Tibial nerve (tissue), 4 donors: ENCODE data around the gene SLPI. TPM values are rescaled to one million over a fixed set of nuclear protein-coding genes. Genes with fewer than 3 reads are reported as not detected.

Experiments
- DNase-seq, 2 donors: peaks; one replicate each; pipeline ENCODE4 v3.0.0-alpha.2; 2019; ENCODE audit warnings: low spot score in 2 of 2
- H3K27ac ChIP-seq, 4 donors: fragments of 200-600 bp; sonication (generic) in 3 of 4; one replicate each; pipeline ENCODE4 v1.5.1; 2017 to 2019; ENCODE audit warnings: mild to moderate bottlenecking in 1 of 4
- H3K27me3 ChIP-seq, 2 donors: fragments of 200-600 bp; sonication (generic) in 1 of 2; one replicate each; pipeline versions ENCODE4 v1.5.1 to v1.6.0; 2017 to 2019
- H3K36me3 ChIP-seq, 3 donors: fragments of 200-600 bp; sonication (generic); one replicate each; pipeline ENCODE4 v1.5.1; 2018 to 2019
- H3K4me1 ChIP-seq, 4 donors: fragments of 200-600 bp; sonication (generic) in 3 of 4; one replicate each; pipeline ENCODE4 v1.5.1; 2017 to 2019
- H3K4me3 ChIP-seq, 4 donors: fragments of 200-600 bp; sonication (generic) in 3 of 4; one replicate each; pipeline ENCODE4 v1.5.1; 2017 to 2019; ENCODE audit warnings: mild to moderate bottlenecking in 1 of 4, moderate library complexity in 1 of 4
- H3K9me3 ChIP-seq, 4 donors: fragments of 200-600 bp; sonication (generic) in 3 of 4; one replicate each; pipeline ENCODE4 v1.5.1; 2017 to 2019
- CTCF ChIP-seq, 5 experiments: fragments of 200-600 bp in 3 of 5; fragments of 450-650 bp in 2 of 5; sonication (generic) in 3 of 5; IDR thresholded peaks; one replicate each; pipeline ENCODE4 v1.5.1; 2016 to 2019; ENCODE audit warnings: antibody characterized with exemption in 5 of 5, mild to moderate bottlenecking in 3 of 5, moderate library complexity in 2 of 5
- EP300 ChIP-seq, 2 donors: sonication (generic); formaldehyde crosslinking; IDR thresholded peaks; one replicate each; pipeline ENCODE4 v1.6.1; 2017; ENCODE audit warnings: antibody characterized with exemption in 2 of 2, mild to moderate bottlenecking in 1 of 2
- POLR2A ChIP-seq, 2 donors: fragments of 450-650 bp; IDR thresholded peaks; one replicate each; pipeline ENCODE4 v1.6.1; 2017; ENCODE audit warnings: antibody characterized with exemption in 2 of 2, mild to moderate bottlenecking in 2 of 2, moderate library complexity in 2 of 2
- WGBS, 2 donors: methylation state at CpG; one replicate each; pipeline ENCODE4 v1.1.5; 2018; 5-methylcytosine and 5-hydroxymethylcytosine counted together
- total RNA-seq, 4 donors: library from RNA; depleted of rRNA; stranded (reverse); fragments of >200 nt; gene quantifications; one replicate each; pipeline ENCODE4 v1.1.0, GENCODE V29; 2016

SLPI gene
- total RNA-seq, 4 donors from 2014 or later, result 103 to 371 (median 129) TPM

GRCh38 chr20:45266977-45267376 lies 12.6 kb upstream of the SLPI start:
- Histone ChIP-seq H3K27ac (no peak overlapping the region), H3K4me3 (no peak overlapping the region), H3K9me3 (no peaks in the 10 kb centered on the region), H3K27me3 (no peaks in the 10 kb centered on the region), H3K36me3 (no peaks in the 10 kb centered on the region), H3K4me1 (no peaks in the 10 kb centered on the region)
- TF ChIP-seq EP300 (IDR thresholded peaks at IDR 0.05) (no peak), CTCF (IDR thresholded peaks at IDR 0.05) (no peak), POLR2A (IDR thresholded peaks at IDR 0.05) (no peak)
- no peak for DNase-seq

- no peaks in the 10 kb centered on the region for H3K4me1 ChIP-seq
- H3K9me3 ChIP-seq, result no peaks in the 10 kb centered on the region
- no peak overlapping the region for H3K27ac ChIP-seq
- no peak overlapping the region for H3K4me3 ChIP-seq
- DNase-seq, result no peak
- TF ChIP-seq CTCF (IDR thresholded peaks at IDR 0.05) (no peak), POLR2A (IDR thresholded peaks at IDR 0.05) (no peak), EP300 (IDR thresholded peaks at IDR 0.05) (no peak)
- H3K27me3 ChIP-seq, result no peaks in the 10 kb centered on the region
- no peaks in the 10 kb centered on the region for H3K36me3 ChIP-seq
- WGBS, 2 donors, result 69 to 77% methylated on average over 3 of the region's 3 CpGs
Observed at GRCh38 chr20:45263556-45264266, 9.3 kb upstream of the SLPI start.

- DNase-seq, result no peak
- Histone ChIP-seq H3K27me3 (no peaks in the 10 kb centered on the region), H3K4me3 (no peak overlapping the region), H3K27ac (no peak overlapping the region), H3K9me3 (no peaks in the 10 kb centered on the region), H3K4me1 (peaks cover 0 to 20% (median 2%) of the 10 kb centered on the region in 4 donors), H3K36me3 (no peaks in the 10 kb centered on the region)
- 27 to 42% methylated on average over 2 of the region's 2 CpGs for WGBS, 2 donors
- TF ChIP-seq POLR2A (IDR thresholded peaks at IDR 0.05) (no peak), CTCF (IDR thresholded peaks at IDR 0.05) (no peak), EP300 (IDR thresholded peaks at IDR 0.05) (no peak)
Observed at GRCh38 chr20:45258664-45259063, 4.3 kb upstream of the SLPI start.

GRCh38 chr20:45258259-45258658 lies 3.9 kb upstream of the SLPI start:
- no peaks in the 10 kb centered on the region for H3K36me3 ChIP-seq
- H3K4me1 ChIP-seq, result peaks cover 0 to 21% (median 2%) of the 10 kb centered on the region in 4 donors
- H3K9me3 ChIP-seq, result no peaks in the 10 kb centered on the region
- no peak for DNase-seq
- no peaks in the 10 kb centered on the region for H3K27me3 ChIP-seq
- H3K27ac ChIP-seq, result no peak overlapping the region
- TF ChIP-seq POLR2A (IDR thresholded peaks at IDR 0.05), result no peak
- TF ChIP-seq EP300 (IDR thresholded peaks at IDR 0.05), result no peak
- TF ChIP-seq CTCF (IDR thresholded peaks at IDR 0.05), result no peak
- 80 to 91% methylated on average over 3 of the region's 3 CpGs for WGBS, 2 donors
- no peak overlapping the region for H3K4me3 ChIP-seq

GRCh38 chr20:45257711-45258110 lies 3.3 kb upstream of the SLPI start:
- no peak for TF ChIP-seq EP300 (IDR thresholded peaks at IDR 0.05)
- no peak for TF ChIP-seq POLR2A (IDR thresholded peaks at IDR 0.05)
- TF ChIP-seq CTCF (IDR thresholded peaks at IDR 0.05), result no peak
- WGBS, 2 donors, result 88% methylated on average over 7 of the region's 7 CpGs
- no peaks in the 10 kb centered on the region for H3K27me3 ChIP-seq
- H3K9me3 ChIP-seq, result no peaks in the 10 kb centered on the region
- no peaks in the 10 kb centered on the region for H3K36me3 ChIP-seq
- peaks cover 0 to 21% (median 2%) of the 10 kb centered on the region in 4 donors for H3K4me1 ChIP-seq
- H3K4me3 ChIP-seq, result no peak overlapping the region
- no peak for DNase-seq
- no peak overlapping the region for H3K27ac ChIP-seq
